H9 (cell line): ENCODE data around the gene TAGLN2. TPM values are rescaled to one million over a fixed set of nuclear protein-coding genes. Genes with fewer than 3 reads are reported as not detected.

Experiments used
- DNase-seq: peaks from one replicate; pipeline ENCODE4 v3.0.0-alpha.2; 2017
- H2AFZ ChIP-seq: one replicate; pipeline ENCODE4 v1.6.1; 2013; ENCODE audit warnings: mild to moderate bottlenecking, low read length, control low read depth, moderate library complexity
- H2AK5ac ChIP-seq: 2 replicates; pipeline ENCODE4 v1.6.1; 2013; ENCODE audit warnings: low read length, control low read depth, mixed read lengths; ENCODE audit not compliant: insufficient read length
- H2BK120ac ChIP-seq: one replicate; pipeline ENCODE4 v1.6.1; 2013; ENCODE audit warnings: low read depth, mild to moderate bottlenecking, low read length, control low read depth, inconsistent platforms; ENCODE audit not compliant: poor library complexity, severe bottlenecking
- H2BK12ac ChIP-seq: 2 replicates; pipeline ENCODE4 v1.6.1; 2013; ENCODE audit warnings: low read length, control low read depth, mixed read lengths, low read depth; ENCODE audit not compliant: insufficient read length
- H2BK15ac ChIP-seq: 2 replicates; pipeline ENCODE4 v1.6.1; 2013; ENCODE audit warnings: low read depth, low read length, control low read depth
- H2BK20ac ChIP-seq: one replicate; pipeline ENCODE4 v1.6.1; 2013; ENCODE audit warnings: low read depth, mild to moderate bottlenecking, low read length, control low read depth, inconsistent platforms; ENCODE audit not compliant: poor library complexity, severe bottlenecking
- H2BK5ac ChIP-seq: 2 replicates; pipeline ENCODE4 v1.6.1; 2013; ENCODE audit warnings: low read length, control low read depth, mixed read lengths; ENCODE audit not compliant: insufficient read length
- H3K14ac ChIP-seq: 2 replicates; pipeline ENCODE4 v1.6.1; 2013; ENCODE audit warnings: low read length, control low read depth; ENCODE audit not compliant: insufficient read depth
- H3K18ac ChIP-seq: 2 replicates; pipeline ENCODE4 v1.6.1; 2013; ENCODE audit warnings: low read depth, mild to moderate bottlenecking, mixed read lengths, low read length, control low read depth; ENCODE audit not compliant: insufficient read length
- H3K23ac ChIP-seq: 2 replicates; pipeline ENCODE4 v1.6.1; 2013; ENCODE audit warnings: low read length, control low read depth, mixed read lengths, low read depth; ENCODE audit not compliant: insufficient read length
- H3K23me2 ChIP-seq: 2 replicates; pipeline ENCODE4 v1.6.1; 2013; ENCODE audit warnings: low read depth, mild to moderate bottlenecking, mixed read lengths, low read length, control low read depth; ENCODE audit not compliant: insufficient read length, poor library complexity, severe bottlenecking
- H3K27ac ChIP-seq: 2 replicates; pipeline ENCODE4 v1.5.1; 2013; ENCODE audit warnings: low read length, control low read depth, mixed read lengths, low read depth; ENCODE audit not compliant: insufficient read length
- H3K27me3 ChIP-seq: 2 replicates; pipeline ENCODE4 v1.6.1; 2013; ENCODE audit warnings: low read length, control low read depth, inconsistent platforms; ENCODE audit not compliant: insufficient read depth
- H3K4ac ChIP-seq: 2 replicates; pipeline ENCODE4 v1.6.1; 2013; ENCODE audit warnings: low read depth, mild to moderate bottlenecking, control low read depth, inconsistent platforms, low read length, moderate library complexity
- H3K4me1 ChIP-seq: 2 replicates; pipeline ENCODE4 v1.6.1; 2013; ENCODE audit warnings: low read length, control low read depth, inconsistent platforms; ENCODE audit not compliant: insufficient read depth
- H3K4me2 ChIP-seq: 2 replicates; pipeline ENCODE4 v1.6.1; 2013; ENCODE audit warnings: low read length, control low read depth, mixed read lengths; ENCODE audit not compliant: insufficient read length, insufficient read depth
- H3K56ac ChIP-seq: 2 replicates; pipeline ENCODE4 v1.6.1; 2013; ENCODE audit warnings: low read depth, mild to moderate bottlenecking, mixed read lengths, low read length, control low read depth; ENCODE audit not compliant: insufficient read length
- H3K79me1 ChIP-seq: 2 replicates; pipeline ENCODE4 v1.6.1; 2013; ENCODE audit warnings: low read depth, mild to moderate bottlenecking, moderate library complexity, low read length, control low read depth, inconsistent platforms; ENCODE audit not compliant: insufficient read depth, poor library complexity, severe bottlenecking
- H3K79me2 ChIP-seq: 2 replicates; pipeline ENCODE4 v1.6.1; 2013; ENCODE audit warnings: low read length, control low read depth, inconsistent platforms; ENCODE audit not compliant: insufficient read depth
- H3K9ac ChIP-seq: 2 replicates; pipeline ENCODE4 v1.6.1; 2013; ENCODE audit warnings: low read length, control low read depth, mixed read lengths; ENCODE audit not compliant: insufficient read length; ENCODE audit errors: extremely low read depth
- H3K9me3 ChIP-seq: one replicate; pipeline ENCODE4 v1.6.1; 2013; ENCODE audit warnings: low read depth, low read length, inconsistent platforms; ENCODE audit not compliant: control insufficient read depth
- H3T11ph ChIP-seq: one replicate; pipeline ENCODE4 v1.6.1; 2013; ENCODE audit warnings: mild to moderate bottlenecking, low read length, control low read depth, inconsistent platforms
- H4K20me1 ChIP-seq: one replicate; pipeline ENCODE4 v1.6.1; 2013; ENCODE audit not compliant: control insufficient read depth, insufficient read length, insufficient read depth
- H4K5ac ChIP-seq: 2 replicates; pipeline ENCODE4 v1.6.1; 2013; ENCODE audit warnings: low read depth, mild to moderate bottlenecking, mixed read lengths, low read length, control low read depth; ENCODE audit not compliant: insufficient read length
- H4K8ac ChIP-seq: replicated peaks from 2 replicates; pipeline ENCODE4 v1.6.1; 2013; ENCODE audit warnings: low read length, control low read depth, mixed read lengths, low read depth; ENCODE audit not compliant: insufficient read length
- H4K91ac ChIP-seq: 2 replicates; pipeline ENCODE4 v1.6.1; 2013; ENCODE audit warnings: low read depth, mild to moderate bottlenecking, moderate library complexity, mixed read lengths, low read length, control low read depth; ENCODE audit not compliant: insufficient read length
- H3K27ac Mint-ChIP-seq, 3 experiments: 2 replicates in 2 of 3; 3 replicates in 1 of 3; pipeline ENCODE4 v1.8.0; 2020 to 2021; ENCODE audit warnings: mixed read lengths in 3 of 3, mild to moderate bottlenecking in 1 of 3, moderate library complexity in 1 of 3
- H3K27me3 Mint-ChIP-seq: 2 replicates; pipeline ENCODE4 v1.8.0; 2021; ENCODE audit warnings: low read depth, mild to moderate bottlenecking, moderate library complexity, mixed read lengths
- H3K36me3 Mint-ChIP-seq, 3 experiments: 2 replicates in 2 of 3; 3 replicates in 1 of 3; pipeline ENCODE4 v1.8.0; 2020 to 2021; ENCODE audit warnings: low read depth in 3 of 3, mixed read lengths in 3 of 3; ENCODE audit not compliant: insufficient read depth in 1 of 3
- H3K4me1 Mint-ChIP-seq, 2 experiments: 2 replicates each; pipeline ENCODE4 v1.8.0; 2020; ENCODE audit warnings: mixed read lengths in 2 of 2
- H3K4me3 Mint-ChIP-seq, 2 experiments: 2 replicates in 1 of 2; 3 replicates in 1 of 2; pipeline ENCODE4 v1.8.0; 2020 to 2021; ENCODE audit warnings: mild to moderate bottlenecking in 2 of 2, mixed read lengths in 2 of 2, moderate library complexity in 1 of 2
- H3K9me3 Mint-ChIP-seq, 2 experiments: 2 replicates in 1 of 2; 3 replicates in 1 of 2; pipeline ENCODE4 v1.8.0; 2020; ENCODE audit warnings: mild to moderate bottlenecking in 2 of 2, mixed read lengths in 2 of 2, moderate library complexity in 1 of 2
- WGBS: extraction: QIAGEN DNeasy Blood & Tissue Kit; methylation state at CpG from one replicate; pipeline ENCODE4 v1.1.7; 2013; ENCODE audit warnings: missing lambda C conversion rate, low lambda C conversion rate, mixed read lengths; ENCODE audit not compliant: insufficient read length; ENCODE audit errors: extremely low coverage; 5-methylcytosine and 5-hydroxymethylcytosine counted together
- total RNA-seq: library from RNA; stranded (reverse); gene quantifications from 2 replicates; pipeline ENCODE4 v1.2.1, GENCODE V29; 2021
- TF ChIP-seq, protein P1 (sequence below): fragments of 200-600 bp; sonication (generic); conservative IDR thresholded peaks from 3 replicates; pipeline ENCODE4 v1.8.0; 2021; ENCODE audit warnings: antibody characterized with exemption, mild to moderate bottlenecking

TAGLN2 gene
- total RNA-seq, 1 experiment from 2014 or later = 76.7 TPM

DNA sequence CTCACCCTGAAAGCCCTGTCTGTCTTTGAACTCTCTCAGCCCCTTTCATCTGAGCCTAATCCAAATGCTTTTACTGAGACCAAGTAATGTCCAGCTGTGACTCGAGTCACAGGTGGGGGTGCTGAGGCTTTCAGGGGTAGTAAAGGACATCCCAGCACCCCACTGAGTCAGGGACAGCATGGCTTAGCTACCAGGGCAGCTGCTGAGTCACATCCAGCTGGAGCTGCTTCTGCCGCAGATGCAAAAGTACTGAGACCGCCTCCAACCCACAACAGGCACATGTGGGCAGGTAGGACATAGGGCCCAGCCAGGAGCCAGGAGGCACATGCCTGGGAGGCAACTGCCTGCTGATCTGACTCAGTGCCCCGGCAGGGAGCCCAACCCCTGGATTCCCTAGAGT, 56.1 kb downstream of the TAGLN2 start:
- no peak overlapping the region for H2BK12ac ChIP-seq
- Mint-ChIP-seq H3K27ac (no peak overlapping the region), H3K9me3 (no peaks in the 10 kb centered on the region), H3K4me3 (no peak overlapping the region), H3K4me1 (peaks cover 18 to 24% of the 10 kb centered on the region in 2 experiments), H3K36me3 (peaks cover 0 to 1% (median 0%) of the 10 kb centered on the region in 3 experiments; a peak in 2 of 7 replicates), H3K27me3 (peaks cover 24% of the 10 kb centered on the region)
- H3K4me2 ChIP-seq = no peak overlapping the region
- H3T11ph ChIP-seq = no peak overlapping the region
- no peak overlapping the region for H4K8ac ChIP-seq
- H2BK120ac ChIP-seq = no peak overlapping the region
- H3K18ac ChIP-seq = no peak overlapping the region
- H4K20me1 ChIP-seq = no peaks in the 10 kb centered on the region
- no peak overlapping the region for H3K56ac ChIP-seq
- TF ChIP-seq, protein P1, sequence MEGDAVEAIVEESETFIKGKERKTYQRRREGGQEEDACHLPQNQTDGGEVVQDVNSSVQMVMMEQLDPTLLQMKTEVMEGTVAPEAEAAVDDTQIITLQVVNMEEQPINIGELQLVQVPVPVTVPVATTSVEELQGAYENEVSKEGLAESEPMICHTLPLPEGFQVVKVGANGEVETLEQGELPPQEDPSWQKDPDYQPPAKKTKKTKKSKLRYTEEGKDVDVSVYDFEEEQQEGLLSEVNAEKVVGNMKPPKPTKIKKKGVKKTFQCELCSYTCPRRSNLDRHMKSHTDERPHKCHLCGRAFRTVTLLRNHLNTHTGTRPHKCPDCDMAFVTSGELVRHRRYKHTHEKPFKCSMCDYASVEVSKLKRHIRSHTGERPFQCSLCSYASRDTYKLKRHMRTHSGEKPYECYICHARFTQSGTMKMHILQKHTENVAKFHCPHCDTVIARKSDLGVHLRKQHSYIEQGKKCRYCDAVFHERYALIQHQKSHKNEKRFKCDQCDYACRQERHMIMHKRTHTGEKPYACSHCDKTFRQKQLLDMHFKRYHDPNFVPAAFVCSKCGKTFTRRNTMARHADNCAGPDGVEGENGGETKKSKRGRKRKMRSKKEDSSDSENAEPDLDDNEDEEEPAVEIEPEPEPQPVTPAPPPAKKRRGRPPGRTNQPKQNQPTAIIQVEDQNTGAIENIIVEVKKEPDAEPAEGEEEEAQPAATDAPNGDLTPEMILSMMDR = no peak
- no peaks in the 10 kb centered on the region for H3K79me2 ChIP-seq
- no peak overlapping the region for H2AFZ ChIP-seq
- no peak overlapping the region for H2AK5ac ChIP-seq
- DNase-seq = no peak
- no peak overlapping the region for H3K9ac ChIP-seq
- no peak overlapping the region for H4K91ac ChIP-seq
- WGBS = no CpG with 5 or more reads among the region's 4 CpGs
- no peaks in the 10 kb centered on the region for H3K9me3 ChIP-seq
- no peak overlapping the region for H2BK5ac ChIP-seq
- no peak overlapping the region for H3K27ac ChIP-seq
- H2BK15ac ChIP-seq = no peak overlapping the region
- H4K5ac ChIP-seq = no peak overlapping the region
- no peaks in the 10 kb centered on the region for H3K4me1 ChIP-seq
- H3K4ac ChIP-seq = no peak overlapping the region
- H3K23ac ChIP-seq = no peak overlapping the region
- H3K23me2 ChIP-seq = no peaks in the 10 kb centered on the region
- no peak overlapping the region for H2BK20ac ChIP-seq
- H3K14ac ChIP-seq = no peak overlapping the region
- no peaks in the 10 kb centered on the region for H3K79me1 ChIP-seq
- no peaks in the 10 kb centered on the region for H3K27me3 ChIP-seq
